Activated CD8-positive, alpha-beta memory T cell treated with anti-CD3 and anti-CD28 coated beads for 4 hours (primary cell): ENCODE results near the gene ANKRD16.
"Not testable (repeated sequence)": the region's sequence is repeated elsewhere in the genome, so short reads cannot be mapped to it uniquely, and the experiment has no call there.

Source experiments
- DNase-seq, 2 donors: peaks; one replicate each; pipeline ENCODE4 v3.0.0-alpha.2; 2020; ENCODE audit warnings: low read depth in 2 of 2

Gene ANKRD16

GRCh38 chr10:5835446-5836095 lies 54.1 kb downstream of the ANKRD16 start:
- no peak for DNase-seq

- no peak for DNase-seq
Observed at GRCh38 chr10:5833814-5834213, 55.9 kb downstream of the ANKRD16 start.

- no peak for DNase-seq
Observed at GRCh38 chr10:5832946-5833345, 56.7 kb downstream of the ANKRD16 start.

GRCh38 chr10:5831446-5831782 lies 58.3 kb downstream of the ANKRD16 start:
- DNase-seq, result no peak

- DNase-seq, result no peak
Observed at GRCh38 chr10:5830629-5831445, 58.9 kb downstream of the ANKRD16 start.

GRCh38 chr10:5829267-5829666 lies 60.4 kb downstream of the ANKRD16 start:
- no peak for DNase-seq

DNA sequence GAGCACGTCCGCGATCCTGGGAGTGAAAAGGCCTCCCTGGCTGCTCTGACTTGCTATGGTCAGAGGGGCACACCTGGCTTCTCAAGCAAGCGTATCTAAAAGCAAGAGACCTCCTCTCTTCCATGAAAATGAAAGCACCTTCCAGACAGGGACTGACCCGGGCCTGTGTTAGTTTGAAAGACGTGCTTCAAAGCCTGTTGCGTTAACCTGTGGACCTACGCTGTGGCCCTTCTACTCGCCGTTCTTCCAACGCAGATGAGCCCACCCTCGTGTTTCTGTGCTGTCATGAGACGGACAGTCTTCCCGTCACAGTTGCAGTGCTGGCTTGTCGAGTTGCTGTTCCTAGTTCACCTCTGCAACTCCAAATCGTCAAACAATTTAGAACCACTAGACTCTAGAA lies 61.0 kb downstream of the ANKRD16 start:
- DNase-seq, result no peak

DNA sequence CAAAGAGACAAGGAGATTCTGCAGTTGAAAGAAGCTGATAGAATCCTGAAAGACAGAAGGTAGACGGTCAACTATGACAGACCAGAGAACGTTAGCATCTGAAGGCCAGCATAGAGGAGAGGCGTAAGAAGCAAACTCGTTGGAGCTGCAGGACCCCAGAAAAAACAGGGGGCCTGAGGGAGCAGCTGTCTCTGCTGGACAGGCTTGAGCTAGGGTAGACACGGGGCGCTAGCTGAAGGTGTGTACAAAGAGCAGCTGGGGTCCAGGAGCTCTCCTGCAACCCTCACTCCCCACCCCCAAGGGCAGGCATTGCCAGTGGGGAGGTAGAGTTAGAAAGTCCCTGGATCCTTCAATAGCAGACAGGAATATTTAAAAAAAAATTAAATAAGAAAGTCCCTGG lies 61.9 kb downstream of the ANKRD16 start:
- DNase-seq, result no peak

DNA sequence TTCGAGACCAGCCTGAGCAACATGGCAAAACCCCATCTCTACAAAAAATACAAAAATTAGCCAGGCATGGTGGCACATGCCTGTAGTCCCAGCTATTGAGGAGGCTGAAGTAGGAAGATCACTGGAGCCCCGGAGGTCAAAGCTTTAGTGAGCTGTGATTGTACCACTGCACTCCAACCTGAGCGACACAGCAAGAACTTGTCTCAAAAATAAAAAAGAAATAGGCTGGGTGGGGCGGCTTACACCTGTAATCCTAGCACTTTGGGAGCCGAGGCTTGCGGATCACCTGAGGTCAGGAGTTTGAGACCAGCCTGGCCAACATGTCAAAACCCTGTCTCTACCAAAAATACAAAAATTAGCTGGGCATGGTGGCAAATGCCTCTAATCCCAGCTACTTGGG lies 63.2 kb downstream of the ANKRD16 start:
- not testable (repeated sequence) for DNase-seq

DNA sequence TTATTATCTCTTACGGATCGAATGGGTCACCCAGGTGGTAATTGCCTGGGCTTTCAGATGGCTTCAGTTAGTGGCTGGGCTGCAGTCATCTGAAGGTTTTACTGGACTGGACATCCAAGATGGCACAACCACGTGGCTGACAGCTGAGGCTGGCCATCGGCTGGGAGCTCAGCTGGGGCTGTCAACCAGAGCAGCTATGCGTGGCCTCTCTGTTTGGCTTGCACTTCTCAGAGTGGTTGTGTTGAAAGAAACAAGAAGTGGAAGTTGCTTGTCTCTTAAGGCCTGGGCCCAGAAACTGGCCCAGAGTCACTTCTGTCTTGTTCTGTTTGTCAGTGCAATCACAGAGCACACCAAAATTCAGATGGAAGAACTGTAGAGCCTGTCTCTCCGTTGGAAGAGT lies 70.8 kb downstream of the ANKRD16 start:
- no peak for DNase-seq

DNA sequence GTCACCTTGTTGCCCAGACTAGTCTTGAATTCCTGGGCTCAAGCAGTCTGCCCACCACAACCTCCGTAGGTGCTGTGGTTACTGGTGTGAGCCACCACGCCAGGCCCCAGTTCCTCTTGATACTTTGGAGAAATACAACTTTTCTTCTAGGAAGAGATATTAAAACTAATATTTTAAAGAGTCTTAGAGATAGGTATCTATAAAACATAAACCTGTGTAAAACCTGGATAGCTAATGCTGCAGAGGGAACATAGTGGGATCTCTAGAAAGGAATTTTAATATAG lies 71.7 kb downstream of the ANKRD16 start:
- DNase-seq, result no peak

GRCh38 chr10:5817322-5818047 lies 72.2 kb downstream of the ANKRD16 start:
- no peak for DNase-seq

- no peak for DNase-seq
Observed at GRCh38 chr10:5816170-5816569, 73.5 kb downstream of the ANKRD16 start.

DNA sequence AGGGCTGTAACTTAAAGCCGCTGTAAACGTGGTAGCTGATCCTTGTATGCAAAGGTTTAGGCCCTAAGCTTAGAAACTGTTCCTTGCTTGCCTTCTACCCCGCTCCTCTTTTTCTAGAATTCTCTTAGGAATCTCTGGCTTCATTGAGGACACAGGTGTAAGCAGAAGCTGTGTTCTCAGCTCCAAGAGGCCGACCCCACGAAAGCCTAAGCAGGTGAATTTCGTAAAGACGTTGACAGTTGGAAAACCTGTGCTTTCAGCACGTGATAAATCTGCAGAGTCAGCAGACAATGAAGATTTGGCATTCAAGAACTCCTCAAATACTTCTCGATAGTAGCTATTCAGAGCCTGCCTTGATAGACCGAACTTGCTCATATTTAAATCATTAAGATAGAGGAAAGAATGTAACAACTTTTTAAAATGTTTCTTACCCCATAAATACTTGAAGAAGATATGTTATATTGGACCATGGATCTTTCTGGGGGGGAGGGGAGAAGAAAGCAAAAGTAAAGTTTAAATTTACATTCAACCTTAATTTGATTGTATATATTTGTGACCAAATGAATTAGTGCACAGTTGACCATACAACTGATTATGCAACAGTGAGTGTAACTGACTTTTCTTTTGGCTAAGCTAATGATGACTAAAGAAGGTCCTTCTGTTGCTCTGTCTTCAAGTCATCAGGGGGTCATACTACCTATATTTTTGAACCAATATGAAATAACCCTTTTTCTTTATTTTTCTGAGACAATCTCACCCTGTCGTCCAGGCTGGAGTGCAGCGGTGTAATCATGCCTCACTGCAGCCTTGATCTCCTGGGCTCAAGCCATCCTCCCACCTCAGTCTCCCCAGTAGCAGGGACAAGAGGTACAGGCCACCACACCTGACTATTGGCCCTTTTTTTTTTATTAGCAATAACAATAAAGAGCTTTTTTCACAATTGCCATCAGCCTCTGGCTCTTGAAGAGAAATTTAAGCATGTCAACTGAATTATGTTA lies 75.3 kb downstream of the ANKRD16 start:
- DNase-seq, result peak in 1 of 2 donors; percentile 5

- DNase-seq, result peak; percentile 94
Observed at GRCh38 chr10:5813341-5814109, 76.2 kb downstream of the ANKRD16 start, which contains the start of gene GDI2. Gene GDI2, minus strand, starts transcription at chr10:5813434. Its CDS starts 176 bp downstream, at chr10:5813258.

DNA sequence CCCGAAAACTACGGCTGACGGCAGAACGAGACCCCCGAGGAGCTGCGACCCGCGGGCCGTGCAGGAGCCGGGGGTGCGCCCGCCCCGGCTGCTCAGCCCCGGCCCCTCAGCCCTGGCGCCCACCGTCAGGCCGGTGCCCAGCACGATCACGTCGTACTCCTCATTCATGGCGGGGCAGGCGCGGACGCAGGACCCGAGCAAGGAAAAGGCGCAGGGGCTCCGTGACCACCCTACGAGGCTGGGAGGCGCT lies 76.7 kb downstream of the ANKRD16 start:
- DNase-seq, result no peak

- peak; percentile 14 to 17 for DNase-seq
Observed at GRCh38 chr10:5812283-5813090, 77.2 kb downstream of the ANKRD16 start.
